OCI-LY1 (cell line): Measurements from ENCODE around the gene TRAF3IP3.

ENCODE experiments used
- H2AFZ ChIP-seq: fragments of 200-600 bp; sonication (generic), shearing (Covaris generic); 2 replicates; pipeline ENCODE4 v1.6.0; 2014; ENCODE audit warnings: antibody characterized with exemption, mild to moderate bottlenecking, low read length
- H3F3A ChIP-seq: fragments of 200-600 bp; sonication (generic), shearing (Covaris generic); 2 replicates; pipeline ENCODE4 v1.6.0; 2014; ENCODE audit warnings: mild to moderate bottlenecking, antibody characterized with exemption, low read length, moderate library complexity; ENCODE audit not compliant: insufficient read depth
- H3K27ac ChIP-seq: fragments of 200-600 bp; sonication (generic); 2 replicates; pipeline ENCODE4 v1.5.1; 2014; ENCODE audit warnings: low read length, mixed run types, mild to moderate bottlenecking, low read depth; ENCODE audit not compliant: poor library complexity, severe bottlenecking
- H3K27me3 ChIP-seq: fragments of 200-600 bp; sonication (generic); 2 replicates; pipeline ENCODE4 v1.6.0; 2014; ENCODE audit warnings: antibody characterized with exemption, mild to moderate bottlenecking, low read length, moderate library complexity; ENCODE audit not compliant: insufficient read depth
- H3K36me3 ChIP-seq: fragments of 200-600 bp; sonication (generic); 2 replicates; pipeline ENCODE4 v1.6.1; 2014; ENCODE audit warnings: mild to moderate bottlenecking, antibody characterized with exemption, low read length, moderate library complexity, mixed read lengths; ENCODE audit not compliant: insufficient read depth
- H3K4me1 ChIP-seq: fragments of 200-600 bp; sonication (generic); 2 replicates; pipeline ENCODE4 v1.5.1; 2014; ENCODE audit warnings: mild to moderate bottlenecking, low read length, moderate library complexity; ENCODE audit not compliant: insufficient read depth, severe bottlenecking
- H3K4me2 ChIP-seq: fragments of 200-600 bp; sonication (generic), shearing (Covaris generic); 2 replicates; pipeline ENCODE4 v1.6.1; 2014; ENCODE audit warnings: low read length
- H3K4me3 ChIP-seq: fragments of 200-600 bp; sonication (generic); 2 replicates; pipeline ENCODE4 v1.5.1; 2014; ENCODE audit warnings: low read length, low read depth, mild to moderate bottlenecking, mixed read lengths; ENCODE audit not compliant: poor library complexity, severe bottlenecking
- H3K79me2 ChIP-seq: fragments of 200-600 bp; shearing (Covaris generic); 2 replicates; pipeline ENCODE4 v1.6.1; 2016; ENCODE audit warnings: mixed run types, low read length, mixed read lengths; ENCODE audit not compliant: insufficient read depth
- H3K9ac ChIP-seq: fragments of 200-600 bp; sonication (generic), shearing (Covaris generic); 2 replicates; pipeline ENCODE4 v1.6.1; 2014; ENCODE audit warnings: mild to moderate bottlenecking, low read length, mixed read lengths
- H3K9me2 ChIP-seq: fragments of 200-600 bp; sonication (generic), shearing (Covaris generic); 2 replicates; pipeline ENCODE4 v1.6.1; 2014; ENCODE audit warnings: low read depth, mild to moderate bottlenecking, low read length, mixed read lengths
- H3K9me3 ChIP-seq: fragments of 200-600 bp; shearing (Covaris generic); 2 replicates; pipeline ENCODE4 v1.6.1; 2014; ENCODE audit warnings: low read length, mixed read lengths
- H4K20me1 ChIP-seq: fragments of 200-600 bp; sonication (generic), shearing (Covaris generic); 2 replicates; pipeline ENCODE4 v1.6.0; 2016; ENCODE audit warnings: mild to moderate bottlenecking, low read length; ENCODE audit not compliant: insufficient read depth
- CTCF ChIP-seq: fragments of 200-600 bp; sonication (generic), shearing (Covaris generic); IDR thresholded peaks from 2 replicates; pipeline ENCODE4 v1.5.1; 2017; ENCODE audit warnings: mild to moderate bottlenecking, antibody characterized with exemption, low read length, moderate library complexity, mixed read lengths
- EZH2 ChIP-seq: fragments of 200-600 bp; sonication (generic), shearing (Covaris generic); IDR thresholded peaks from 2 replicates; pipeline ENCODE4 v1.8.0; 2017; ENCODE audit warnings: borderline replicate concordance, mixed run types, mild to moderate bottlenecking, antibody characterized with exemption, low read length, moderate library complexity, mixed read lengths

Gene TRAF3IP3

GRCh38 chr1:209761011-209761635, 5.3 kb downstream of the TRAF3IP3 start:
- H3K27ac ChIP-seq, result no peak overlapping the region
- no peaks in the 10 kb centered on the region for H3F3A ChIP-seq
- H3K36me3 ChIP-seq, result no peaks in the 10 kb centered on the region
- H4K20me1 ChIP-seq, result no peaks in the 10 kb centered on the region
- H3K9me3 ChIP-seq, result no peaks in the 10 kb centered on the region
- H2AFZ ChIP-seq, result no peak overlapping the region
- no peak for TF ChIP-seq CTCF
- TF ChIP-seq EZH2, result no peak
- H3K9me2 ChIP-seq, result no peaks in the 10 kb centered on the region
- H3K4me2 ChIP-seq, result no peak overlapping the region
- H3K4me1 ChIP-seq, result peaks cover 13% of the 10 kb centered on the region
- no peak overlapping the region for H3K4me3 ChIP-seq
- no peak overlapping the region for H3K9ac ChIP-seq
- H3K27me3 ChIP-seq, result no peaks in the 10 kb centered on the region
- no peaks in the 10 kb centered on the region for H3K79me2 ChIP-seq

- Histone ChIP-seq H4K20me1 (no peaks in the 10 kb centered on the region), H3F3A (no peaks in the 10 kb centered on the region), H3K9me2 (no peaks in the 10 kb centered on the region), H3K4me2 (no peak overlapping the region), H3K27me3 (no peaks in the 10 kb centered on the region), H3K36me3 (no peaks in the 10 kb centered on the region), H3K4me1 (peaks cover 9% of the 10 kb centered on the region), H3K27ac (no peak overlapping the region), H3K9ac (no peak overlapping the region), H3K79me2 (no peaks in the 10 kb centered on the region), H2AFZ (no peak overlapping the region), H3K4me3 (no peak overlapping the region), H3K9me3 (no peaks in the 10 kb centered on the region)
- TF ChIP-seq CTCF, result no peak
- TF ChIP-seq EZH2, result no peak
Observed at GRCh38 chr1:209766051-209766450, 10.2 kb downstream of the TRAF3IP3 start.

GRCh38 chr1:209767096-209767495, 11.2 kb downstream of the TRAF3IP3 start:
- TF ChIP-seq CTCF, result no peak
- TF ChIP-seq EZH2, result no peak
- Histone ChIP-seq H3K79me2 (no peaks in the 10 kb centered on the region), H3K9me3 (no peaks in the 10 kb centered on the region), H3K27me3 (no peaks in the 10 kb centered on the region), H3F3A (no peaks in the 10 kb centered on the region), H4K20me1 (no peaks in the 10 kb centered on the region), H3K4me2 (no peak overlapping the region), H3K27ac (no peak overlapping the region), H3K9ac (no peak overlapping the region), H2AFZ (no peak overlapping the region), H3K9me2 (no peaks in the 10 kb centered on the region), H3K4me1 (peaks cover 9% of the 10 kb centered on the region), H3K4me3 (no peak overlapping the region), H3K36me3 (no peaks in the 10 kb centered on the region)
